Endothelial cell of umbilical vein (primary cell): ENCODE data around the gene RPH3AL.

Experiments
- EZH2 ChIP-seq: IDR thresholded peaks from 2 replicates; pipeline ENCODE4 v1.6.1; 2012; ENCODE audit warnings: borderline replicate concordance, low read depth, mild to moderate bottlenecking, moderate library complexity, low read length, inconsistent platforms; ENCODE audit not compliant: severe bottlenecking
- JUN ChIP-seq: IDR thresholded peaks from 2 replicates; pipeline ENCODE4 v1.6.1; 2011; ENCODE audit warnings: borderline replicate concordance, low read depth; ENCODE audit not compliant: insufficient read length, insufficient read depth
- MYC ChIP-seq: IDR thresholded peaks from one replicate; pipeline ENCODE4 v1.6.1; 2011; ENCODE audit warnings: mild to moderate bottlenecking, low read depth, low read length
- POLR2A ChIP-seq: IDR thresholded peaks from 2 replicates; pipeline ENCODE4 v1.6.1; 2012; ENCODE audit warnings: low read depth, mild to moderate bottlenecking, control low read depth, low read length
- POLR2AphosphoS5 ChIP-seq: IDR thresholded peaks from 2 replicates; pipeline ENCODE4 v1.6.1; 2012; ENCODE audit warnings: low read depth, mild to moderate bottlenecking, control low read depth, low read length, moderate library complexity; ENCODE audit not compliant: insufficient read depth
- TF ChIP-seq, protein P1 (sequence below), 2 donors: IDR thresholded peaks; 1 replicate in 1 of 2; 2 replicates in 1 of 2; pipeline ENCODE4 v1.5.1; 2011; ENCODE audit warnings: low read length in 2 of 2, mild to moderate bottlenecking in 2 of 2, moderate library complexity in 2 of 2, control low read depth in 1 of 2, inconsistent platforms in 1 of 2, low read depth in 1 of 2; ENCODE audit not compliant: insufficient read depth in 1 of 2; ENCODE audit errors: extremely low read depth in 1 of 2
- TF ChIP-seq, protein P2 (sequence below): IDR thresholded peaks from 2 replicates; pipeline ENCODE4 v1.6.1; 2011; ENCODE audit not compliant: insufficient read depth, insufficient read length

DNA sequence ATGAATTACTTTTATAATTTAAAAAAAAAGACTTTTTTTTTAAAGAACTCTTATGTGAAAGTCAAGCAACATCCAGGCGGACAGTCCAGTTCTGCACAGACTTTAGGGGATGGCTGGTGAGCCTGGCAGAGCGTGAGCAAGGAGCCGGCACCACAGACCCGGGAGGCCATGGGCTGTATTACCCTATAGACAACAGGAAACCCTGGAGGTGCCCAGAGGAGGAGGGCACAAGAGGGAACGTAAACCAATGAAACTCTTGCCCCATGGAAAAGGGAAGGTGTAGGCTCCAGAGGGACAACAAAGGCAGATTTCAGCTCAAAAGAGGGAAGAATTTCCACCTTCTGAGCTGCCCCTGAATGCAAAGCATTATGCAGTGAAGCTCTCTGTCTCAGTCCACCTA, 25.5 kb upstream of the RPH3AL start:
- TF ChIP-seq, protein P1, sequence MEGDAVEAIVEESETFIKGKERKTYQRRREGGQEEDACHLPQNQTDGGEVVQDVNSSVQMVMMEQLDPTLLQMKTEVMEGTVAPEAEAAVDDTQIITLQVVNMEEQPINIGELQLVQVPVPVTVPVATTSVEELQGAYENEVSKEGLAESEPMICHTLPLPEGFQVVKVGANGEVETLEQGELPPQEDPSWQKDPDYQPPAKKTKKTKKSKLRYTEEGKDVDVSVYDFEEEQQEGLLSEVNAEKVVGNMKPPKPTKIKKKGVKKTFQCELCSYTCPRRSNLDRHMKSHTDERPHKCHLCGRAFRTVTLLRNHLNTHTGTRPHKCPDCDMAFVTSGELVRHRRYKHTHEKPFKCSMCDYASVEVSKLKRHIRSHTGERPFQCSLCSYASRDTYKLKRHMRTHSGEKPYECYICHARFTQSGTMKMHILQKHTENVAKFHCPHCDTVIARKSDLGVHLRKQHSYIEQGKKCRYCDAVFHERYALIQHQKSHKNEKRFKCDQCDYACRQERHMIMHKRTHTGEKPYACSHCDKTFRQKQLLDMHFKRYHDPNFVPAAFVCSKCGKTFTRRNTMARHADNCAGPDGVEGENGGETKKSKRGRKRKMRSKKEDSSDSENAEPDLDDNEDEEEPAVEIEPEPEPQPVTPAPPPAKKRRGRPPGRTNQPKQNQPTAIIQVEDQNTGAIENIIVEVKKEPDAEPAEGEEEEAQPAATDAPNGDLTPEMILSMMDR (IDR thresholded peaks at IDR 0.05; ENCODE audit: extremely low read depth in 1 of 2, insufficient read depth in 1 of 2, low read depth in 1 of 2, low read length in 2 of 2): no peak
- TF ChIP-seq EZH2 (no peak), JUN (no peak), MYC (no peak), POLR2A (no peak), POLR2AphosphoS5 (no peak)
- TF ChIP-seq, protein P2, sequence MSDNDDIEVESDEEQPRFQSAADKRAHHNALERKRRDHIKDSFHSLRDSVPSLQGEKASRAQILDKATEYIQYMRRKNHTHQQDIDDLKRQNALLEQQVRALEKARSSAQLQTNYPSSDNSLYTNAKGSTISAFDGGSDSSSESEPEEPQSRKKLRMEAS: no peak
